HG03097 (cell line): Measurements from ENCODE around the gene CACNA1D.

Source experiments
- ATAC-seq: cut with Tn5 transposase; IDR thresholded peaks from one replicate; pipeline ENCODE4 v1.9.1; 2021; ENCODE audit not compliant: unreplicated experiment, low FRiP score

Gene CACNA1D

GRCh38 chr3:53773611-53774368 lies 279.4 kb downstream of the CACNA1D start:
- ATAC-seq: peak; percentile 79

DNA sequence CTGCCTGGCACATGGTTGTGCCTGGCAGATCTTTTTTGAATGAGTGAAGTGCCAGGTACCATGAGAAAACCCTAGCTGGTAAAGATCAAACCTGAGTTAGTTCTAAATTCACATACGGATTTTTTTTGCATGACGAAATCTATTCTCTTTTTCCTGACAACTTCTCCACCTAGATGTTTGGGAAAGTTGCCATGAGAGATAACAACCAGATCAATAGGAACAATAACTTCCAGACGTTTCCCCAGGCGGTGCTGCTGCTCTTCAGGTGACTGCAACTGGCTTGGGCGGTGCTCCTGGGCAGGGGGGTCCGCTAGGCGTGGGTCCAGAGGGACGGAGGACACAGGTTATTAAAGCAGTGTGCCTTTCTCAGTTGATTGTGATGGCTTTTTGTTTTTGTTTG lies 280.0 kb downstream of the CACNA1D start:
- no peak for ATAC-seq

DNA sequence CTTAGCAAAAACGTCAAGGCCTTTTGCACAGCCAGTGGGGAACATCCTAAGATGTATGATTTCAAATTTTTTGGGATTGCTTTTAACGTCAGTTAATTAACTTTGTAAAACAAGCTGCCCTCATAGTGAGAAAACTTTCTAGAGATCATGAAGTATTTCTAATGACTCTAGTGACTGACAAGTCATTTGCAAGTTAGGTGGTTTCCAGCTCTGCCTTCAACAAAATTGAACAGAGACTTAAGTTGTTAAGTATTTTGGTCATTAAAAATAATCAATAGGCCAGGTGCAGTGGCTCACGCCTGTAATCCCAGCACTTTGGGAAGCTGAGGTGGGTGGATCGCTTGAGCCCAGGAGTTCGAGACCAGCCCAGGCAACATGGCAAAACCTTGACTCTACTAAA lies 280.6 kb downstream of the CACNA1D start:
- ATAC-seq: no peak

DNA sequence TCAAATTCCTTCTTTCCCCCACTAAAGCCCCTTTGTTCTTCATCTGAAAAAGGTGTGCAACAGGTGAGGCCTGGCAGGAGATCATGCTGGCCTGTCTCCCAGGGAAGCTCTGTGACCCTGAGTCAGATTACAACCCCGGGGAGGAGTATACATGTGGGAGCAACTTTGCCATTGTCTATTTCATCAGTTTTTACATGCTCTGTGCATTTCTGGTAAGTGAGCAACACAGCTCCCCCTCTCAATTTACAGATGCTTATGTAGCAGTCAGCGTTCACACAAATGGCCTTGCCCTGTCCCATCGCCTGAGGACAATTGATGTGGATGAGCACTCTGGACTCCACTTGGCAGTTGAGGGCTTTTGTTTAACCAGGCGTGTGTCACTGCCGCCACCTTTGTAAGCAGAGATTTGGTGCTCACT lies 281.4 kb downstream of the CACNA1D start:
- no peak for ATAC-seq

- ATAC-seq: no peak
Observed at GRCh38 chr3:53776494-53777101, 282.2 kb downstream of the CACNA1D start.

GRCh38 chr3:53777468-53777867 lies 283.1 kb downstream of the CACNA1D start:
- no peak for ATAC-seq

DNA sequence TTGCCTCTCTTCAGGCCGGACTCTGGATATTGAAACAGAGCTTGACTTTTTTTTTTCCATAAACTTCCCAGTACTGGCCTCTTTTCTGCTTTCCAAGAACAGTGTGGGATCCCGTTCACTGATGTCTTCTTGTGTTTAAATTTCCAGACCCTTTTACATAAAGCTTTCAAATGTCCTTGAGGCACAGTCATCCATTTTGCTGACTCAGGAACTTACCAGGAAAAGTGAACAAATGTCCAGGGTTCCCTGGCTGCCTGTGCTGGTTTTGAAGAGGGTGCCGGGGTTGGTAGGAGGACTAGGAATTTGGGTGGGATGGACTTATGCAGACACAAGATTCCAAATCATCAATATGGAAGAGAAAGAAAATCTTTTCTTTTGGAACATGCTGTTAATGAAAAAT lies 283.7 kb downstream of the CACNA1D start:
- no peak for ATAC-seq

GRCh38 chr3:53780171-53780570 lies 285.8 kb downstream of the CACNA1D start:
- no peak for ATAC-seq

DNA sequence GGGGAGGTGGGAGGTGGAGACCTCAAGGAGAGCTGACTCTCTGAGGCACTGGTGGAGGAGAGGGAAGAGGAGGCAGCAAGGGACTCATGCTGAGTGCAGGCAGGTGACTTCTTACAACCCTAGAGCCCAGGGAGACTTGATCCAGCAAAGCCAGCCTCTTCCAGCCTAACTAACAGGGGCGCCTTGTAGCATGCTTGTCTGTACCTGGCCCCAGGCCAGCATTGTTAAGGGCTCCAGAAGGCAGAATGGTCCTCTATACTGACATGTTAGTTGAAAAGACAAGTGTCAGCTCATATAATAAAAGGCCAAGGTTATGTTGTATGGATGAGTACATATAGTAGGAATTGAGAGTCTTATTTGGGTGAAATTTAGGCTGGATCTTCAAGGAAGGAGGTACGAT lies 286.4 kb downstream of the CACNA1D start:
- ATAC-seq: no peak

- ATAC-seq: no peak
Observed at GRCh38 chr3:53787016-53787415, 292.6 kb downstream of the CACNA1D start.

DNA sequence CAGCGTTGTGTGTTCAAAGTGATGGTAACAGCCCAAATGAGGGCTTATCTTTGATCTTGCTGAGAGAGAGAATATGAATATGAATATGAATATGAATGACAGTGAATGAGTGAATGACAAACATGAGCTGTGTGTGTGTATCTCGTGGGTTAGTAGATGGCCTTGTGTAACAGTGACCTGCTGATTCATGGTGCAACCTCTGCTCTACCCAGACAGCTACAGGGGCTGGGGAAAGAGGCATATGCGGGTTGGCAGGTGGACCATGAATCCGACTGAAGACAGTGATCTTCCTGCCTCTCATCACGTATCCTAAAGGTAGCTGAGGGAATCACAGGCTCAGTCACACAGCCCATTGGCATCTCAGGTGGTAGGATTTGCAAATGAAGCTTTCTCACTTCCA lies 293.6 kb downstream of the CACNA1D start:
- ATAC-seq: no peak

DNA sequence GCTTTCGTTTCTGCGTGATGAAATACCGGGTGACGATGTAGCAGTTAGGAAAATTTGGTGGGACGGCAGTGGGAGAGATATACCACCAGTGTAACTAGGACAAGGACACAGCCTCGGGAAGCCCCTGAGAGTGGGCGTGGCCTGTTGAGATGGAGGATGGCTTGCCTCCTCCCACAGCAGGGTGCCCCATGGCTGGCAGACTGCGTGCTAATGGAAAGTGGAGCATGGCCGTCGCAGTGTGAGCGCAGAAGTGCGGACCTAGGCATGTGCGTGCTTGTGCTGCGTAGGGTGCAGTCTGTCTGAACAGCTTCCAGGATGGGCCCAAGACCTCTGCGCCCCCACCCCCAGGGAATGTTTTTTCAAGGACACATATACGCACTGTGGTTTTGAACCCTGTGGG lies 295.0 kb downstream of the CACNA1D start:
- ATAC-seq: no peak

DNA sequence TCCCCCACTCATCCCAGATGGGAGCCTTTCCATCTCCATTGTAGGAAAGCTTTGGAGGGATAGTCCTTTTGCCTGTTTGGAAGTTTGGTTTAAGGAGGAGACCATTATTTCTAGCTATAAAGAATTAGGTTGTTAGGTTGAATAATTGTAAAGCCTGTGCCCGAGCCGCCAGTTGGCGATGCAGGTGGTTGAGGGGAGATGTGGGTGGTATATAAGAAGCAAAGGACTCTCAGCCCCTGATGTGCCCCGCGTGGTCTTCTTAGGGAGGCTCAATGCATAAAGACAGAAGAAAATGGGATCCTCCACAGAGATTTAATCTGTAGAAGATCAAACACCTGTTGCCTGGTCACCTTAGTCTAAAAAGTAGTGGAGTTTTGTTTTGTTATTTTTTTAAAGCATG lies 296.1 kb downstream of the CACNA1D start:
- ATAC-seq: no peak

- ATAC-seq: no peak
Observed at GRCh38 chr3:53791317-53791716, 296.9 kb downstream of the CACNA1D start.

GRCh38 chr3:53792866-53793265 lies 298.5 kb downstream of the CACNA1D start:
- ATAC-seq: no peak

DNA sequence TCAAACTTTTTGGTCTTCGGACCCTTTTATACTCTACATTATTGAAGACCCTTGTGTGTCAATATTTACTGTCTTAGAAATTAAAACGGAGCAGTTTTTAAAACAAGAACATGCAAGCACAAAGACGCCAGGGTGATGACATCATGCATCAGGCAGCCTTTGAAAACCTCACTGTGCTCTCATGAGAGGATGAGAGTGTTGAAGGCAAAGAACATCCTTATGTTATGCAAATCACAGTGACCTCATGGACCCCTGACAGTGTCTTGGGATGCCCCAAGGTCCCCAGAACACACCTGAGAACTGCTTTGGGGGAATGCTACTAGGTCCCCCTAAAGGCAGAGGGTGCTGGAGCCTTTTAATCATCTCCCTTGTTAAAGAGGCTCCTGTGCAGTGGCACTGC lies 300.2 kb downstream of the CACNA1D start:
- no peak for ATAC-seq

DNA sequence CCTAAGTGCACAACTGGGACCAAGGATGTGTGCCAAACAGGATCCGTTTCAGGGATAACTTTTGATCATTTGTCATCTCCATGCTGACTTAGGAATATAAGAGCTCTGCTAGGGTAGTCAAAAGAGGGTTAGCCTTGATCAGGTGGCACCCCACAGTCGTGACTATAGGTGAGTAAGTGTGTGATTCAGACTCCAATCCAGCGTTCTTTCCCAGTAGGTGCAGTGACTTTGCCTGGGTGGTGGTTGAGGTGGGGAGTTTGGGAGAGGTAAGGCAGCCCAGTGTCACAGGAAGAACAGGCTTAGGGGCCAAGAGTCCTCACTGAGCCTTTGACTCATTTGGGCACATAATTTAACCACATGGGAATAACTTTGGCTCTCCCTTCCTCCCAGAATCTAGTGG lies 300.8 kb downstream of the CACNA1D start:
- no peak for ATAC-seq

- no peak for ATAC-seq
Observed at GRCh38 chr3:53795789-53796560, 301.6 kb downstream of the CACNA1D start.

- no peak for ATAC-seq
Observed at GRCh38 chr3:53798144-53798543, 303.7 kb downstream of the CACNA1D start.

GRCh38 chr3:53799338-53799865 lies 305.0 kb downstream of the CACNA1D start:
- no peak for ATAC-seq
